Trophoblast cell (in vitro differentiated cells and primary cell): ENCODE data around the gene NEIL1.
A peak's percentile ranks its signal among the peaks of the same experiment; 100 is the strongest.
"Not testable (repeated sequence)": the region's sequence is repeated elsewhere in the genome, so short reads cannot be mapped to it uniquely, and the experiment has no call there.

ENCODE experiments used
- DNase-seq, 2 donors: peaks; one replicate each; pipeline ENCODE4 v3.0.0-alpha.2; 2016
- H2AFZ ChIP-seq: 2 replicates; pipeline ENCODE4 v1.6.1; 2013; ENCODE audit warnings: low read length, moderate library complexity, mild to moderate bottlenecking; ENCODE audit not compliant: insufficient read depth, poor library complexity
- H2AK5ac ChIP-seq: 2 replicates; pipeline ENCODE4 v1.6.1; 2013; ENCODE audit warnings: mild to moderate bottlenecking, low read length
- H2BK120ac ChIP-seq: 2 replicates; pipeline ENCODE4 v1.6.1; 2013; ENCODE audit warnings: low read length, mild to moderate bottlenecking, moderate library complexity; ENCODE audit not compliant: insufficient read depth, poor library complexity
- H2BK12ac ChIP-seq: 2 replicates; pipeline ENCODE4 v1.6.1; 2013; ENCODE audit warnings: mild to moderate bottlenecking, low read length, moderate library complexity
- H2BK5ac ChIP-seq: 2 replicates; pipeline ENCODE4 v1.6.1; 2013; ENCODE audit warnings: low read length, low read depth, moderate library complexity, mild to moderate bottlenecking; ENCODE audit not compliant: poor library complexity
- H3K14ac ChIP-seq: 2 replicates; pipeline ENCODE4 v1.6.1; 2013; ENCODE audit warnings: mild to moderate bottlenecking, low read length
- H3K18ac ChIP-seq: 2 replicates; pipeline ENCODE4 v1.6.1; 2013; ENCODE audit warnings: mild to moderate bottlenecking, low read length
- H3K23ac ChIP-seq: 2 replicates; pipeline ENCODE4 v1.6.1; 2013; ENCODE audit warnings: low read length
- H3K27ac ChIP-seq: 2 replicates; pipeline ENCODE4 v1.5.1; 2013; ENCODE audit warnings: low read depth, mild to moderate bottlenecking, inconsistent platforms, low read length, moderate library complexity
- H3K27me3 ChIP-seq: 2 replicates; pipeline ENCODE4 v1.6.1; 2013; ENCODE audit warnings: inconsistent platforms, mild to moderate bottlenecking, low read length, moderate library complexity; ENCODE audit not compliant: insufficient read depth
- H3K36me3 ChIP-seq, 2 experiments: 1 replicate in 1 of 2; 2 replicates in 1 of 2; pipeline ENCODE4 v1.6.1; 2013; ENCODE audit warnings: low read length in 2 of 2, mild to moderate bottlenecking in 2 of 2, moderate library complexity in 1 of 2; ENCODE audit not compliant: insufficient read depth in 2 of 2, control insufficient read depth in 1 of 2
- H3K4ac ChIP-seq: 2 replicates; pipeline ENCODE4 v1.6.1; 2013; ENCODE audit warnings: low read depth, mild to moderate bottlenecking, low read length, moderate library complexity
- H3K4me1 ChIP-seq, 2 experiments: 1 replicate in 1 of 2; 2 replicates in 1 of 2; pipeline ENCODE4 v1.6.1; 2013; ENCODE audit warnings: low read length in 2 of 2, mild to moderate bottlenecking in 2 of 2, moderate library complexity in 1 of 2; ENCODE audit not compliant: insufficient read depth in 2 of 2, control insufficient read depth in 1 of 2
- H3K4me2 ChIP-seq: 2 replicates; pipeline ENCODE4 v1.6.1; 2013; ENCODE audit warnings: inconsistent platforms, mild to moderate bottlenecking, low read length, moderate library complexity
- H3K4me3 ChIP-seq: 2 replicates; pipeline ENCODE4 v1.5.1; 2013; ENCODE audit warnings: mild to moderate bottlenecking, low read depth, low read length, inconsistent platforms
- H3K79me1 ChIP-seq: one replicate; pipeline ENCODE4 v1.6.1; 2013; ENCODE audit warnings: low read length
- H3K79me2 ChIP-seq: 2 replicates; pipeline ENCODE4 v1.6.1; 2013; ENCODE audit warnings: low read length, mild to moderate bottlenecking; ENCODE audit not compliant: control insufficient read depth, insufficient read depth, poor library complexity
- H3K9ac ChIP-seq: 2 replicates; pipeline ENCODE4 v1.6.1; 2013; ENCODE audit warnings: mild to moderate bottlenecking, low read length
- H3K9me3 ChIP-seq: 2 replicates; pipeline ENCODE4 v1.6.1; 2013; ENCODE audit warnings: low read depth, mild to moderate bottlenecking, control low read depth, inconsistent platforms, low read length; ENCODE audit not compliant: insufficient read depth
- H4K12ac ChIP-seq: 2 replicates; pipeline ENCODE4 v1.6.1; 2013; ENCODE audit warnings: low read depth, mild to moderate bottlenecking, low read length, moderate library complexity
- H4K8ac ChIP-seq: 2 replicates; pipeline ENCODE4 v1.6.1; 2013; ENCODE audit warnings: low read depth, mild to moderate bottlenecking, low read length, moderate library complexity
- H4K91ac ChIP-seq: one replicate; pipeline ENCODE4 v1.6.1; 2013; ENCODE audit warnings: low read depth, mild to moderate bottlenecking, low read length, moderate library complexity
- WGBS: extraction: QIAGEN DNeasy Blood & Tissue Kit; methylation state at CpG from one replicate; pipeline ENCODE4 v1.1.7; 2013; ENCODE audit warnings: missing lambda C conversion rate; ENCODE audit not compliant: insufficient read length, insufficient coverage; ENCODE audit errors: extremely low coverage; 5-methylcytosine and 5-hydroxymethylcytosine counted together

NEIL1 gene

GRCh38 chr15:75333654-75334419 lies 13.0 kb upstream of the NEIL1 start:
- H3K23ac ChIP-seq, H3K4ac ChIP-seq, H3K79me1 ChIP-seq, H3K9me3 ChIP-seq, H3K27ac ChIP-seq, H4K12ac ChIP-seq, H3K79me2 ChIP-seq, H2BK5ac ChIP-seq, H3K4me3 ChIP-seq, H3K36me3 ChIP-seq, DNase-seq, H3K27me3 ChIP-seq, H2BK120ac ChIP-seq, H4K8ac ChIP-seq, H3K4me2 ChIP-seq, H2AK5ac ChIP-seq, H3K18ac ChIP-seq, H3K4me1 ChIP-seq, H2BK12ac ChIP-seq, H3K14ac ChIP-seq, H2AFZ ChIP-seq, H4K91ac ChIP-seq, H3K9ac ChIP-seq: not testable (repeated sequence)
- whole genome bisulfite sequencing, result no CpG with 5 or more reads among the region's 15 CpGs

DNA sequence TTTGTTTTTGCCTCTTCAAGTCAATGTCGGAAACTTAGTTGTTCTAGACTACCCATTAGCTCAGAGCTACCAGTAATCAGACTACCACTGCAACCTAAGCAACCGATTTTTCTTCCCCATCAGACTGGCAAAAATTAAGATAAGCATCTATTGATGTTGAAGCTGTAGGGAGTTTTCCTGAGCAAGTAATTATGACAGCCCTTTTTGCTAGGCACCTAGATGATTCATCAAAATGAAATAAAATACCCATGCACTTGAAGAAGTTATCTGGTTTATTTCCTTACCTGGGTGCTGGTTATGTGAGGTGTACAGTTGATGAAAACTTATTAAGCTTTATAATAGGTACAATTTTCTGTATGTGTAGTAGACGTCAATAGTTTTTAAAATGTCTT lies 11.5 kb upstream of the NEIL1 start:
- Histone ChIP-seq H3K14ac (no peak overlapping the region), H3K9ac (no peak overlapping the region), H3K27ac (no peak overlapping the region), H3K4me2 (peak overlapping the region; percentile 83), H3K9me3 (no peaks in the 10 kb centered on the region), H3K4ac (no peak overlapping the region), H3K23ac (no peak overlapping the region), H3K27me3 (no peaks in the 10 kb centered on the region), H3K4me3 (no peak overlapping the region), H2AK5ac (no peak overlapping the region), H2BK12ac (no peak overlapping the region), H3K79me2 (peaks cover 7% of the 10 kb centered on the region), H4K12ac (no peak overlapping the region), H2AFZ (peak overlapping the region; percentile 66), H3K36me3 (peaks cover 17 to 18% of the 10 kb centered on the region in 2 experiments), H4K8ac (peak overlapping the region; percentile 43), H3K79me1 (peaks cover 2% of the 10 kb centered on the region), H3K18ac (no peak overlapping the region), H3K4me1 (peaks cover 5 to 8% of the 10 kb centered on the region in 2 experiments), H4K91ac (no peak overlapping the region), H2BK120ac (no peak overlapping the region), H2BK5ac (no peak overlapping the region)
- no peak for DNase-seq
- WGBS, result no CpG with 5 or more reads among the region's 3 CpGs

DNA sequence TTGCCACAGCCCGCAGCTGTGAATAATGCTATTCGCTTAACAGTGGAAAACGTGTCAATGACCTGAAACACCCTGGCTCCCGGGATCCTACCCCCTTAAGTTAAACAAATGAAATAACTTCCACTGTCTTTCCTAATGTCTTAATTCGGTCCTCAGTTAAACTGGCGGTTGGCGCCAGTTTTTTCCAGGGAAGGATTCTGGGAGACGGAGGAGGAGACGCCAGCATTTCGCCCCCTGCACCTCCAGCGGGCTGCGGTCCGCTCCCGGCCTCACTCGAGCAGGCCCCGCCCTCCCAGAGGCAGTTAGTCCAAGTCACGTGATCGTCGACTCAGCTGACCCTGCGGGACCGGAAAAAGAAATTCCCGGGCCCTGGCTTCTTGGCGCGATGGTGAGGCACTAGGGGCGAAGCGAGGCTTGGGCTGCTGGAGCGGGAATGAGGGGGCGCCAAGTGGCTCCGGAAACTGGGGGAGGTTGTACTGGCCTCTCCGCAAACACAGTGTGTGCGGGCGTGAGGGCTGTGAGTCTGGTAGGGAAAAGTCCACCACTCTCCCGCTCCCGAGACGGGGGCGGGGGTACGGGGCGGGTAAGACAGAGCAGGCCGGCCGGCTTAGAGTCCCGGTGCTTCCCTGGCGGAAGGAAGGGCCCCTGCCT lies 11.0 kb upstream of the NEIL1 start, which contains the start of gene COMMD4:
Gene COMMD4 (plus strand): TSS at position 359 of the 651 bp plus-strand sequence. CDS start 27 bp downstream, at position 386.
- Histone ChIP-seq H3K9ac (peak within 1 kb of the TSS; percentile 91), H3K23ac (no peak within 1 kb of the TSS), H3K4me3 (peak within 1 kb of the TSS; percentile 88), H4K8ac (peak within 1 kb of the TSS; percentile 99), H3K36me3 (peaks cover 18 to 20% of the 10 kb centered on the region in 2 experiments), H4K91ac (peak within 1 kb of the TSS; percentile 82), H3K79me1 (peaks cover 2% of the 10 kb centered on the region), H2BK12ac (no peak within 1 kb of the TSS), H4K12ac (peak within 1 kb of the TSS; percentile 96), H3K14ac (peak within 1 kb of the TSS; percentile 95), H3K4me1 (peaks cover 5 to 8% of the 10 kb centered on the region in 2 experiments), H2AK5ac (peak within 1 kb of the TSS; percentile 47), H3K27me3 (no peaks in the 10 kb centered on the region), H3K79me2 (peaks cover 7% of the 10 kb centered on the region), H2AFZ (peak within 1 kb of the TSS; percentile 93), H3K9me3 (no peaks in the 10 kb centered on the region), H2BK120ac (peak within 1 kb of the TSS; percentile 86), H2BK5ac (peak within 1 kb of the TSS; percentile 78), H3K4ac (peak within 1 kb of the TSS; percentile 77), H3K27ac (no peak within 1 kb of the TSS), H3K4me2 (peak within 1 kb of the TSS; percentile 83), H3K18ac (peak within 1 kb of the TSS; percentile 91)
- no CpG with 5 or more reads among the region's 42 CpGs for WGBS
- DNase-seq, result peak; percentile 90 to 98

- Histone ChIP-seq H2AFZ (no peak overlapping the region), H4K91ac (no peak overlapping the region), H2BK5ac (no peak overlapping the region), H3K9me3 (no peaks in the 10 kb centered on the region), H4K12ac (no peak overlapping the region), H3K4ac (no peak overlapping the region), H3K4me1 (peaks cover 5 to 8% of the 10 kb centered on the region in 2 experiments), H3K36me3 (peaks cover 19 to 22% of the 10 kb centered on the region in 2 experiments), H4K8ac (no peak overlapping the region), H3K27ac (no peak overlapping the region), H3K9ac (no peak overlapping the region), H3K79me2 (peaks cover 7% of the 10 kb centered on the region), H3K18ac (no peak overlapping the region), H3K23ac (no peak overlapping the region), H3K27me3 (no peaks in the 10 kb centered on the region), H3K4me2 (no peak overlapping the region), H3K79me1 (peaks cover 2% of the 10 kb centered on the region), H3K14ac (no peak overlapping the region), H2BK120ac (no peak overlapping the region), H2AK5ac (no peak overlapping the region), H3K4me3 (no peak overlapping the region), H2BK12ac (no peak overlapping the region)
- no CpG with 5 or more reads among the region's 11 CpGs for WGBS
- no peak for DNase-seq
Measured at GRCh38 chr15:75338661-75339240, 8.1 kb upstream of the NEIL1 start.
